ENCODE results near the gene PEX3.
"Not testable (repeated sequence)": the region's sequence is repeated elsewhere in the genome, so short reads cannot be mapped to it uniquely, and the experiment has no call there.

Gene PEX3

GRCh38 chr6:143450453-143451371 is at the start of gene PEX3, which contains the start of gene ADAT2:
PEX3 (plus strand) TSS chr6:143450805; CDS start chr6:143451043, 238 bp downstream.
ADAT2 (minus strand) TSS chr6:143450695; CDS start chr6:143450658, 37 bp downstream.
- peak; percentile 79 for DNase-seq

GRCh38 chr6:143401068-143401446 is 49.5 kb upstream of the PEX3 start:
- DNase-seq: no peak

GRCh38 chr6:143401636-143402370 is 48.8 kb upstream of the PEX3 start:
- DNase-seq: no peak

- DNase-seq: no peak
These were observed 47.8 kb upstream of the PEX3 start for GRCh38 chr6:143402721-143403336.

- no peak for DNase-seq
These were observed 45.0 kb upstream of the PEX3 start for GRCh38 chr6:143405373-143406154.

- DNase-seq: no peak
These were observed 43.9 kb upstream of the PEX3 start for GRCh38 chr6:143406673-143407072.

GRCh38 chr6:143408151-143408786 is 42.3 kb upstream of the PEX3 start:
- DNase-seq: no peak

- no peak for DNase-seq
These were observed 41.8 kb upstream of the PEX3 start for GRCh38 chr6:143408787-143409162.

GRCh38 chr6:143410859-143411270 is 39.7 kb upstream of the PEX3 start:
- no peak for DNase-seq

- no peak for DNase-seq
These were observed 35.8 kb upstream of the PEX3 start for GRCh38 chr6:143414769-143415168.

GRCh38 chr6:143419526-143419925 is 31.1 kb upstream of the PEX3 start:
- DNase-seq: no peak

GRCh38 chr6:143426026-143426425 is 24.6 kb upstream of the PEX3 start:
- no peak for DNase-seq

GRCh38 chr6:143427109-143427817 is 23.3 kb upstream of the PEX3 start:
- peak; percentile 42 for DNase-seq

- DNase-seq: no peak
These were observed 20.6 kb upstream of the PEX3 start for GRCh38 chr6:143429970-143430369.

- no peak for DNase-seq
These were observed 19.4 kb upstream of the PEX3 start for GRCh38 chr6:143431226-143431625.

GRCh38 chr6:143432588-143432987 is 18.0 kb upstream of the PEX3 start:
- DNase-seq: no peak

- no peak for DNase-seq
These were observed 9.6 kb upstream of the PEX3 start for GRCh38 chr6:143441010-143441409.

- DNase-seq: no peak
These were observed 8.7 kb upstream of the PEX3 start for GRCh38 chr6:143441680-143442545.

- DNase-seq: no peak
These were observed 7.5 kb upstream of the PEX3 start for GRCh38 chr6:143443096-143443495.

GRCh38 chr6:143447865-143448264 is 2.7 kb upstream of the PEX3 start:
- not testable (repeated sequence) for DNase-seq
